GM19397 (cell line): ENCODE data around the gene SF3B2.
"Not testable (repeated sequence)": the region's sequence is repeated elsewhere in the genome, so short reads cannot be mapped to it uniquely, and the experiment has no call there.

ENCODE experiments used
- ATAC-seq: cut with Tn5 transposase; IDR thresholded peaks from one replicate; pipeline ENCODE4 v1.9.1; 2021; ENCODE audit warnings: mild to moderate bottlenecking, moderate library complexity; ENCODE audit not compliant: unreplicated experiment

Gene SF3B2

GRCh38 chr11:66015936-66016792 is 36.0 kb upstream of the SF3B2 start:
- no peak for ATAC-seq

- no peak for ATAC-seq
Observed at GRCh38 chr11:66016793-66017177, 35.4 kb upstream of the SF3B2 start.

GRCh38 chr11:66017321-66017720 is 34.8 kb upstream of the SF3B2 start:
- no peak for ATAC-seq

GRCh38 chr11:66020212-66020611 is 32.0 kb upstream of the SF3B2 start:
- ATAC-seq: no peak

- no peak for ATAC-seq
Observed at GRCh38 chr11:66020618-66021357, 31.4 kb upstream of the SF3B2 start.

- no peak for ATAC-seq
Observed at GRCh38 chr11:66022401-66023185, 29.6 kb upstream of the SF3B2 start.

- ATAC-seq: not testable (repeated sequence)
Observed at GRCh38 chr11:66023186-66023440, 29.1 kb upstream of the SF3B2 start.

GRCh38 chr11:66026017-66026529 is 26.1 kb upstream of the SF3B2 start, which contains the start of gene CATSPER1:
TSS of gene CATSPER1 (minus strand) at chr11:66026479. CDS start at chr11:66026379, 100 bp downstream.
- no peak for ATAC-seq

- ATAC-seq: no peak
Observed at GRCh38 chr11:66032957-66033735, 19.0 kb upstream of the SF3B2 start.

- no peak for ATAC-seq
Observed at GRCh38 chr11:66035653-66036333, 16.4 kb upstream of the SF3B2 start.

- no peak for ATAC-seq
Observed at GRCh38 chr11:66036334-66036710, 15.8 kb upstream of the SF3B2 start.

- no peak for ATAC-seq
Observed at GRCh38 chr11:66037327-66037726, 14.8 kb upstream of the SF3B2 start.

GRCh38 chr11:66039765-66040164 is 12.4 kb upstream of the SF3B2 start:
- no peak for ATAC-seq

GRCh38 chr11:66042227-66042995 is 9.8 kb upstream of the SF3B2 start:
- no peak for ATAC-seq

GRCh38 chr11:66042996-66043906 is 8.9 kb upstream of the SF3B2 start:
- ATAC-seq: no peak

GRCh38 chr11:66044757-66045156 is 7.4 kb upstream of the SF3B2 start:
- no peak for ATAC-seq

- peak; percentile 49 for ATAC-seq
Observed at GRCh38 chr11:66045177-66045639, 7.0 kb upstream of the SF3B2 start.

- ATAC-seq: no peak
Observed at GRCh38 chr11:66046901-66047300, 5.3 kb upstream of the SF3B2 start.
